GM18498 (cell line): Measurements from ENCODE around the gene SLC39A13.
"Not testable (repeated sequence)": the region's sequence is repeated elsewhere in the genome, so short reads cannot be mapped to it uniquely, and the experiment has no call there.

ENCODE experiments used
- ATAC-seq: cut with Tn5 transposase; IDR thresholded peaks from one replicate; pipeline ENCODE4 v1.9.1; 2021; ENCODE audit warnings: mild to moderate bottlenecking, moderate library complexity; ENCODE audit not compliant: unreplicated experiment

SLC39A13 gene

DNA sequence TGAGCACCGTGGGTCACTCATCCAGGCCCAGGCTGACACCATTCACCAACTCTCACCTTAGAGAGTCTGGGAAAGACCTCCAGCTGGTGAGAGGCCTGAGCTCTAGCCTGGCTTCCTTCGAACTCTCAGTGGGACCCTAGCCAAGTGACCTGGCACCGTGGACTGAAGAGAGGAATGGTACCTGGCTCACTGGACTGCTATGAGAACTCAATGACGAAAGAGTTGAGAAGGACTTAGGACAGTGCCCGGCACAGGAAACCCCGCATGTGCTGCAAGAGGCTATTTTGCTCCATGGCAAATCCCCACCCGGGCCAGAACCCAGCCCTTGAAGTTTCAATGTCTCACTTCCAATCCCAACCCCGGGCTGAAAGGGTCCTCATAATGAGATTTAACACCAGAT is 41.2 kb downstream of the SLC39A13 start:
- no peak for ATAC-seq

DNA sequence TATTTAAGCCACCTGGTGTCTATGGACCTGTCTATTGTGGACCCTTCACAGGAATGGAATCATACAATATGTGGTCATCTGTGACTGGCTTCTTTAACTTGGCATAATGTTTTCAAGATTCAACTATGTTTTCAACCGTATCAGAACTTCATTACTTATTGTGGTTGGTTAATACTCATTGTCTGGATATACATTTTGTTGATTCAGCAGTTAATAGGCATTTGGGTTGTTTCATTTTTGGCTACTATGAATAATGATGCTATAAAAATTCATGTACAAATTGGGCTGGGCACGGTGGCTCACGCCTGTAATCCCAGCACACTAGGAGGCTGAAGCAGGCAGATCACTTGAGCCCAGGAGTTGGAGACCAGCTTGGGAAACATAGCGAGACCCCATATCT is 43.0 kb downstream of the SLC39A13 start:
- no peak for ATAC-seq

DNA sequence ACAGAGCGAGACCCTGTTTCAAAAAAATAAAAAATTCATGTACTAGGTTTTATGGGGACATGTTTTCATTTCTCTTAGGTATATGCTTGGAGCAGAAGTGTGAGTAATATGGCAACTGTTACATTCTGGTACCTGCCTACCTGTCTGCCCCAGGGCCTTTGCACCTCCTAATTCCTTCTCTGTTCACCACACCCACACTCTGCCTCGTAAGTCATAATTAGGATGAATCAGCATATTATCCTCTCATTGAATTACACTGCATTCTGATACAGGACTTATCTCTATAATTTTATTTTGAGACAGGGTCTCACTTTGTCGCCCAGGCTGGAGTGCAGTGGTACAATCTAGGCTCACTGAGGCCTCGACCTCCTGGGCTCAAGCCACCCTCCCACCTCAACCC is 43.6 kb downstream of the SLC39A13 start:
- ATAC-seq: no peak

DNA sequence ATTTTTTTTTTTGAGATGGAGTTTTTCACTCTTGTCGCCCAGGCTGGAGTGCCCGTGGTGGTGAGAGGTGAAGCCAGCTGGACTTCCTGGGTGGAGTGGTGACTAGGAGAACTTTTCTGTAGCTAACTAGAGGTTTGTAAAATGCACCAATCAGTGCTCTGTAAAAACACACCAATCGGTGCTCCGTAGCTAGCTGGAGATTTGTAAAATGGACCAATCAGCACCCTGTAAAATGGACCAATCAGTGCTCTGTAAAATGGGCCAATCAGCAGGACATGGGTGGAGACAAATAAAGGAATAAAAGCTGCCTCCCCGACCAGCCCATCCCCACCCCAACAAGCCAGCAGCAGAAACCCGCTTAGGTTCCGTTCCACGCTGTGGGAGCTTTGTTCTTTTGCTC is 45.0 kb downstream of the SLC39A13 start:
- no peak for ATAC-seq

- not testable (repeated sequence) for ATAC-seq
Measured at GRCh38 chr11:47454258-47454671, 45.9 kb downstream of the SLC39A13 start.

- no peak for ATAC-seq
Measured at GRCh38 chr11:47460571-47461235, 52.3 kb downstream of the SLC39A13 start.

DNA sequence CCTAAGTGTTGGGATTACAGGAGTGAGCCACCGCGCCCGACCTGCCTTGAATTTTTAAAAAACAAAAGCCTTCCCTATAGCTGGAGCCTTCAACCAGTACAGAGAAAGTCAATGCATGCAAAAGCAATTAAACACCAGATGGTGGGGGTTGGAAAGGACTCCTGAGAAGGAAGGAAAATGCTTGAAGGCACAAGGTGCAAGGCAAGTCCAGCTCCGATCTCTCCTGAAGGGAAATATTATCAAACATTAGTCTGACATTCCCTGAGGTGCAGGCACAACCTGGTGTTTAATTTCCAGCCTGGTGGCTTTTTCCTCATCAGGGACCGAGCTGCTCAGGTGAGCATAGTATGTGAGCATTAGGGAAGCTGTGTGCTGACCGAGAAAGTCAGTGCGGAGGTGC is 53.5 kb downstream of the SLC39A13 start:
- no peak for ATAC-seq

DNA sequence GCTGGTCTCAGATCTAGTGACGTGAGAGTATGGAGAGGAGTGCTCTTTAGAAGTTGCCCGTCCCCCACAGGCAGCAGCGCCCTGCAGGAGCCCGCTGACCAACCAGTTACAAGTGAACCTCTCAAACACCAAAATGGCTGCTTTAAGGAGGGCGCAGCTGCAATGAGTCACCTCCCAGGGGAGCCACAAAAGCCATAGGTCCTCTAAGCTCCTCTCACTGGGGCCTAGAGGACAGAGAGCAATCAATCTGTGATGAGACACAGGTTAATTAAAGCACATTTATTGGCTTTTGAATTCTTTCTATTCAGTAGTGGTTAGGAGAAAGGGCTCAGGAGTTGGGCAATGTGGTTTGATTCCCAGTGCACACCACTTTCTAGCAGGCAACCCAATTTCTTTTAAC is 56.1 kb downstream of the SLC39A13 start:
- no peak for ATAC-seq
